Upper lobe of left lung (tissue), 4 donors: ENCODE data around the gene NACC2.

Source experiments
- EP300 ChIP-seq, 4 donors: sonication (generic); formaldehyde crosslinking; IDR thresholded peaks; one replicate each; pipeline ENCODE4 v1.5.1; 2017; ENCODE audit warnings: antibody characterized with exemption in 4 of 4, control low read depth in 2 of 4
- POLR2A ChIP-seq, 4 donors: fragments of 450-650 bp; IDR thresholded peaks; one replicate each; pipeline ENCODE4 v1.5.1; 2016 to 2017; ENCODE audit warnings: antibody characterized with exemption in 4 of 4, mild to moderate bottlenecking in 2 of 4
- POLR2AphosphoS5 ChIP-seq, 2 donors: sonication (generic); formaldehyde crosslinking; IDR thresholded peaks; one replicate each; pipeline ENCODE4 v1.5.1; 2017; ENCODE audit warnings: antibody characterized with exemption in 2 of 2
- TF ChIP-seq, protein P1 (sequence below), 6 experiments: fragments of 450-650 bp in 4 of 6; fragments of 200-600 bp in 2 of 6; sonication (generic) in 2 of 6; IDR thresholded peaks; one replicate each; pipeline ENCODE4 v1.5.1; 2016 to 2019; ENCODE audit warnings: antibody characterized with exemption in 6 of 6

DNA sequence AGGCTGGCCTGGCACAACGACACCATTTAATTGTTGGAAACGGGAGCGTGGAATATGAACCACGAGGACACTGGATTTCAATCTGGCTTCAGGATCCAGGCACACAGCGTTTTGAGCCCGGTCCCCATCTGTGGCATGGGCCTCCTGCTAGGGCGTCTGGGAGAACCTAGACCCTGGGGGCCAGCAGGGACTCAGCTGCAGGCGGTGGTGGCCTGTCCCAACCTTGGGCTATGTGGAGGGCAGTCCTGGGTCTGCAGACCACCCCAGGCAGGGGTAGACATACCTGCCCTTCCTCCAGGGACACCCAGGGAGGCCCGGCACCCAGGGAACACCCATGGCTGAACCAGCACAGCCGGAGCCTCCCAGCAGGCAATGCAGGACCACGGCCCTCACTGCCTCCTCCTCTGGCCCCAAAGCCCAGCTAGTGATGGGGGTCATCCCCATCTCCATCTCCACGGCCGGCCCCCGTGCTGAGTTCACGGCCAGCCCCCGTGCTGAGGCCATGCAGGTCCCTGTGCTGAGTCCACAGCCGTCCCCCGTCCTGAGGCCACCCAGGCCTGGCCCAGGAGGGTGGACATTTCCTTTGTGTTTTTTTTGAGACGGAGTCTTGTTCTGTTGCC lies 115.4 kb downstream of the NACC2 start:
- TF ChIP-seq, protein P1, sequence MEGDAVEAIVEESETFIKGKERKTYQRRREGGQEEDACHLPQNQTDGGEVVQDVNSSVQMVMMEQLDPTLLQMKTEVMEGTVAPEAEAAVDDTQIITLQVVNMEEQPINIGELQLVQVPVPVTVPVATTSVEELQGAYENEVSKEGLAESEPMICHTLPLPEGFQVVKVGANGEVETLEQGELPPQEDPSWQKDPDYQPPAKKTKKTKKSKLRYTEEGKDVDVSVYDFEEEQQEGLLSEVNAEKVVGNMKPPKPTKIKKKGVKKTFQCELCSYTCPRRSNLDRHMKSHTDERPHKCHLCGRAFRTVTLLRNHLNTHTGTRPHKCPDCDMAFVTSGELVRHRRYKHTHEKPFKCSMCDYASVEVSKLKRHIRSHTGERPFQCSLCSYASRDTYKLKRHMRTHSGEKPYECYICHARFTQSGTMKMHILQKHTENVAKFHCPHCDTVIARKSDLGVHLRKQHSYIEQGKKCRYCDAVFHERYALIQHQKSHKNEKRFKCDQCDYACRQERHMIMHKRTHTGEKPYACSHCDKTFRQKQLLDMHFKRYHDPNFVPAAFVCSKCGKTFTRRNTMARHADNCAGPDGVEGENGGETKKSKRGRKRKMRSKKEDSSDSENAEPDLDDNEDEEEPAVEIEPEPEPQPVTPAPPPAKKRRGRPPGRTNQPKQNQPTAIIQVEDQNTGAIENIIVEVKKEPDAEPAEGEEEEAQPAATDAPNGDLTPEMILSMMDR (IDR thresholded peaks at IDR 0.05) = no peak
- TF ChIP-seq POLR2A (IDR thresholded peaks at IDR 0.05) = no peak
- no peak for TF ChIP-seq POLR2AphosphoS5 (IDR thresholded peaks at IDR 0.05)
- TF ChIP-seq EP300 (IDR thresholded peaks at IDR 0.05) = no peak
